Keratinocyte (primary cell): ENCODE measurements around the gene SSBP4. TPM values are rescaled to one million over a fixed set of nuclear protein-coding genes. Genes with fewer than 3 reads are reported as not detected.

Source experiments
- DNase-seq: peaks from one replicate; pipeline ENCODE4 v3.0.0-alpha.2; 2011; ENCODE audit warnings: low read depth, missing footprints, low spot score
- FAIRE-seq: peaks from 2 replicates; lab custom pipeline; 2011; peaks lifted over from hg19 to GRCh38; lab: Jason Lieb, UNC
- H2AFZ ChIP-seq: 2 replicates; pipeline ENCODE4 v1.6.0; 2012; ENCODE audit warnings: low read length, control low read depth, inconsistent platforms; ENCODE audit not compliant: control insufficient read depth
- H3K27ac ChIP-seq: 2 replicates; pipeline ENCODE4 v1.5.1; 2011; ENCODE audit warnings: low read length; ENCODE audit not compliant: control insufficient read depth, insufficient read depth
- H3K27me3 ChIP-seq: 3 replicates; pipeline ENCODE4 v1.6.0; 2011; ENCODE audit warnings: low read length; ENCODE audit not compliant: control insufficient read depth, insufficient read depth; ENCODE audit errors: extremely low read depth
- H3K36me3 ChIP-seq, 2 experiments: 2 replicates in 1 of 2; 3 replicates in 1 of 2; pipeline ENCODE4 v1.5.1; 2011; ENCODE audit warnings: low read length in 2 of 2, mild to moderate bottlenecking in 1 of 2; ENCODE audit not compliant: control insufficient read depth in 2 of 2, insufficient read depth in 2 of 2; ENCODE audit errors: extremely low read depth in 1 of 2
- H3K4me1 ChIP-seq: 3 replicates; pipeline ENCODE4 v1.5.1; 2011; ENCODE audit warnings: low read length; ENCODE audit not compliant: control insufficient read depth, insufficient read depth; ENCODE audit errors: extremely low read depth
- H3K4me2 ChIP-seq: 3 replicates; pipeline ENCODE4 v1.6.0; 2011; ENCODE audit warnings: low read depth, low read length; ENCODE audit not compliant: control insufficient read depth, insufficient read depth; ENCODE audit errors: extremely low read depth
- H3K4me3 ChIP-seq, 3 experiments: fragments of 200-600 bp in 1 of 3; sonication (generic) in 1 of 3; 2 replicates in 2 of 3; 3 replicates in 1 of 3; pipeline ENCODE4 v1.5.1; 2011 to 2016; ENCODE audit warnings: low read length in 3 of 3, mild to moderate bottlenecking in 3 of 3, control low read depth in 2 of 3, inconsistent platforms in 1 of 3, low read depth in 1 of 3, mixed read lengths in 1 of 3, mixed run types in 1 of 3, moderate library complexity in 1 of 3; ENCODE audit not compliant: control insufficient read depth in 2 of 3, insufficient read depth in 2 of 3; ENCODE audit errors: extremely low read depth in 1 of 3
- H3K79me2 ChIP-seq: 2 replicates; pipeline ENCODE4 v1.6.0; 2012; ENCODE audit warnings: low read length; ENCODE audit not compliant: control insufficient read depth, insufficient read depth
- H3K9ac ChIP-seq: 3 replicates; pipeline ENCODE4 v1.6.0; 2011; ENCODE audit warnings: low read length; ENCODE audit not compliant: control insufficient read depth, insufficient read depth; ENCODE audit errors: extremely low read depth
- H3K9me1 ChIP-seq: 3 replicates; pipeline ENCODE4 v1.6.0; 2011; ENCODE audit warnings: low read length; ENCODE audit not compliant: control insufficient read depth, insufficient read depth; ENCODE audit errors: extremely low read depth
- H3K9me3 ChIP-seq: 2 replicates; pipeline ENCODE4 v1.5.1; 2012; ENCODE audit warnings: low read depth, low read length; ENCODE audit not compliant: control insufficient read depth
- H4K20me1 ChIP-seq: 3 replicates; pipeline ENCODE4 v1.6.0; 2011; ENCODE audit warnings: low read length; ENCODE audit not compliant: control insufficient read depth, insufficient read depth; ENCODE audit errors: extremely low read depth
- CTCF ChIP-seq, 3 experiments: IDR thresholded peaks in 1 of 3; conservative IDR thresholded peaks in 1 of 3; optimal IDR thresholded peaks in 1 of 3; 2 replicates in 2 of 3; 3 replicates in 1 of 3; pipeline versions ENCODE3 to v1.5.1; 2011; ENCODE audit warnings: low read length in 3 of 3, mild to moderate bottlenecking in 3 of 3, moderate library complexity in 2 of 3, control low read depth in 1 of 3, inconsistent platforms in 1 of 3; ENCODE audit not compliant: insufficient read depth in 2 of 3; ENCODE audit errors: extremely low read depth in 1 of 3
- EZH2 ChIP-seq: IDR thresholded peaks from one replicate; pipeline ENCODE4 v1.6.1; 2012; ENCODE audit warnings: inconsistent platforms, mild to moderate bottlenecking, low read length, moderate library complexity
- dilution Hi-C: fragments of 300-500 bp; cut with MboI; formaldehyde crosslinking; loops from one replicate; pipeline ENCODE4 v1.7.0; 2020; ENCODE audit warnings: low sequenced_read_pairs; ENCODE audit not compliant: extremely low pct_ligation_motif_present
- polyA plus RNA-seq, 5 experiments: library from polyadenylated mRNA; depleted of rRNA in 3 of 5; stranded (reverse) in 3 of 5; stranded (forward) in 1 of 5; unstranded in 1 of 5; fragments of >200 nt; gene quantifications; 1 replicate in 1 of 5; 2 replicates in 3 of 5; 3 replicates in 1 of 5; pipeline versions ENCODE4 v1.2.1 to v1.2.3, GENCODE V29; 2011 to 2012; ENCODE audit warnings: missing spikeins in 2 of 5, low read depth in 1 of 5, low replicate concordance in 1 of 5

Gene SSBP4
- polyA plus RNA-seq, 1 donor (not counting 4 experiments of a cell fraction or from before 2014, with no cell fraction given), result 7.5 TPM

GRCh38 chr19:18388100-18388959 is 30.9 kb upstream of the SSBP4 start:
- Histone ChIP-seq H3K36me3 (no peaks in the 10 kb centered on the region), H3K4me2 (peak overlapping the region; percentile 73), H3K9me1 (no peaks in the 10 kb centered on the region), H3K4me3 (peak overlapping the region; percentile 13 to 41 (median 26)), H3K79me2 (no peaks in the 10 kb centered on the region), H3K27me3 (peaks cover 16% of the 10 kb centered on the region), H3K9ac (no peak overlapping the region), H3K9me3 (no peaks in the 10 kb centered on the region), H4K20me1 (no peaks in the 10 kb centered on the region), H3K4me1 (peaks cover 17% of the 10 kb centered on the region), H2AFZ (peak overlapping the region; percentile 76), H3K27ac (no peak overlapping the region)
- TF ChIP-seq EZH2, result no peak
- TF ChIP-seq CTCF (optimal IDR thresholded peaks at IDR 0.05 in 1 of 3, IDR thresholded peaks at IDR 0.05 in 1 of 3, conservative IDR thresholded peaks at IDR 0.05 in 1 of 3; ENCODE audit: extremely low read depth in 1 of 3, insufficient read depth in 2 of 3, low read length in 3 of 3), result peak; percentile 83 to 98 (median 95)
- DNase-seq (no peak), FAIRE-seq (no peak)
- dilution Hi-C loops, result no loop called here

GRCh38 chr19:18388960-18389725 is 30.1 kb upstream of the SSBP4 start:
- H3K27ac ChIP-seq, result no peak overlapping the region
- H2AFZ ChIP-seq, result no peak overlapping the region
- H3K9me1 ChIP-seq, result no peaks in the 10 kb centered on the region
- H3K79me2 ChIP-seq, result no peaks in the 10 kb centered on the region
- H3K4me2 ChIP-seq, result peak overlapping the region; percentile 73
- TF ChIP-seq CTCF (optimal IDR thresholded peaks at IDR 0.05 in 1 of 3, IDR thresholded peaks at IDR 0.05 in 1 of 3, conservative IDR thresholded peaks at IDR 0.05 in 1 of 3; ENCODE audit: extremely low read depth in 1 of 3, insufficient read depth in 2 of 3, low read length in 3 of 3), result no peak
- TF ChIP-seq EZH2, result no peak
- no peaks in the 10 kb centered on the region for H3K9me3 ChIP-seq
- H3K4me3 ChIP-seq, result peak overlapping the region in 2 of 3 experiments; percentile 26 to 30
- H3K9ac ChIP-seq, result no peak overlapping the region
- FAIRE-seq, result no peak
- H4K20me1 ChIP-seq, result no peaks in the 10 kb centered on the region
- dilution Hi-C loops, result no loop called here
- H3K27me3 ChIP-seq, result peaks cover 20% of the 10 kb centered on the region
- no peak for DNase-seq
- peaks cover 17% of the 10 kb centered on the region for H3K4me1 ChIP-seq
- no peaks in the 10 kb centered on the region for H3K36me3 ChIP-seq
